Measurements from ENCODE around the gene AGAP1. TPM values are rescaled to one million over a fixed set of nuclear protein-coding genes. Genes with fewer than 3 reads are reported as not detected.

The AGAP1 gene
- polyA plus RNA-seq, 1 donor from 2014 or later = 17.4 TPM

- Histone ChIP-seq H3K9me2 (ENCODE audit: insufficient read depth, low read length) (no peaks in the 10 kb centered on the region), H2AFZ (ENCODE audit: low read depth, low read length) (no peak overlapping the region), H3K9ac (ENCODE audit: low read length) (no peak overlapping the region), H3K27me3 (ENCODE audit: insufficient read depth, low read depth, low read length) (no peaks in the 10 kb centered on the region), H3K36me3 (ENCODE audit: insufficient read depth, low read length) (no peaks in the 10 kb centered on the region), H4K20me1 (ENCODE audit: insufficient read depth) (no peaks in the 10 kb centered on the region), H3K79me2 (replicated peaks; ENCODE audit: insufficient read depth, low read length) (peaks cover 5% of the 10 kb centered on the region), H3K4me3 (ENCODE audit: low read length) (no peak overlapping the region), H3K9me3 (ENCODE audit: low read length) (no peaks in the 10 kb centered on the region), H3K4me2 (ENCODE audit: low read length) (no peak overlapping the region), H3K27ac (ENCODE audit: low read length) (no peak overlapping the region), H3F3A (ENCODE audit: insufficient read depth, low read length, poor library complexity, severe bottlenecking) (no peaks in the 10 kb centered on the region)
- no peak for TF ChIP-seq TAF1 (IDR thresholded peaks at IDR 0.05; ENCODE audit: low read depth)
- no peak for TF ChIP-seq SMC3 (conservative IDR thresholded peaks at IDR 0.05; ENCODE audit: poor library complexity)
- TF ChIP-seq REST (IDR thresholded peaks at IDR 0.05; ENCODE audit: borderline replicate concordance) = no peak
- no peak for TF ChIP-seq MXI1 (conservative IDR thresholded peaks at IDR 0.05; ENCODE audit: poor library complexity, severe bottlenecking)
- TF ChIP-seq RAD21 (conservative IDR thresholded peaks at IDR 0.05) = no peak
- no peak for TF ChIP-seq EP300 (conservative IDR thresholded peaks at IDR 0.05; ENCODE audit: poor library complexity, severe bottlenecking)
- no peak for TF ChIP-seq EZH2 (IDR thresholded peaks at IDR 0.05; ENCODE audit: borderline replicate concordance, insufficient read depth, low read length, poor library complexity, severe bottlenecking)
- no peak for TF ChIP-seq POLR2AphosphoS5 (IDR thresholded peaks at IDR 0.05)
- TF ChIP-seq, protein P1, sequence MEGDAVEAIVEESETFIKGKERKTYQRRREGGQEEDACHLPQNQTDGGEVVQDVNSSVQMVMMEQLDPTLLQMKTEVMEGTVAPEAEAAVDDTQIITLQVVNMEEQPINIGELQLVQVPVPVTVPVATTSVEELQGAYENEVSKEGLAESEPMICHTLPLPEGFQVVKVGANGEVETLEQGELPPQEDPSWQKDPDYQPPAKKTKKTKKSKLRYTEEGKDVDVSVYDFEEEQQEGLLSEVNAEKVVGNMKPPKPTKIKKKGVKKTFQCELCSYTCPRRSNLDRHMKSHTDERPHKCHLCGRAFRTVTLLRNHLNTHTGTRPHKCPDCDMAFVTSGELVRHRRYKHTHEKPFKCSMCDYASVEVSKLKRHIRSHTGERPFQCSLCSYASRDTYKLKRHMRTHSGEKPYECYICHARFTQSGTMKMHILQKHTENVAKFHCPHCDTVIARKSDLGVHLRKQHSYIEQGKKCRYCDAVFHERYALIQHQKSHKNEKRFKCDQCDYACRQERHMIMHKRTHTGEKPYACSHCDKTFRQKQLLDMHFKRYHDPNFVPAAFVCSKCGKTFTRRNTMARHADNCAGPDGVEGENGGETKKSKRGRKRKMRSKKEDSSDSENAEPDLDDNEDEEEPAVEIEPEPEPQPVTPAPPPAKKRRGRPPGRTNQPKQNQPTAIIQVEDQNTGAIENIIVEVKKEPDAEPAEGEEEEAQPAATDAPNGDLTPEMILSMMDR (IDR thresholded peaks at IDR 0.05; ENCODE audit: poor library complexity, severe bottlenecking) = no peak
Measured at GRCh38 chr2:235576337-235576910, 82.6 kb downstream of the AGAP1 start.

DNA sequence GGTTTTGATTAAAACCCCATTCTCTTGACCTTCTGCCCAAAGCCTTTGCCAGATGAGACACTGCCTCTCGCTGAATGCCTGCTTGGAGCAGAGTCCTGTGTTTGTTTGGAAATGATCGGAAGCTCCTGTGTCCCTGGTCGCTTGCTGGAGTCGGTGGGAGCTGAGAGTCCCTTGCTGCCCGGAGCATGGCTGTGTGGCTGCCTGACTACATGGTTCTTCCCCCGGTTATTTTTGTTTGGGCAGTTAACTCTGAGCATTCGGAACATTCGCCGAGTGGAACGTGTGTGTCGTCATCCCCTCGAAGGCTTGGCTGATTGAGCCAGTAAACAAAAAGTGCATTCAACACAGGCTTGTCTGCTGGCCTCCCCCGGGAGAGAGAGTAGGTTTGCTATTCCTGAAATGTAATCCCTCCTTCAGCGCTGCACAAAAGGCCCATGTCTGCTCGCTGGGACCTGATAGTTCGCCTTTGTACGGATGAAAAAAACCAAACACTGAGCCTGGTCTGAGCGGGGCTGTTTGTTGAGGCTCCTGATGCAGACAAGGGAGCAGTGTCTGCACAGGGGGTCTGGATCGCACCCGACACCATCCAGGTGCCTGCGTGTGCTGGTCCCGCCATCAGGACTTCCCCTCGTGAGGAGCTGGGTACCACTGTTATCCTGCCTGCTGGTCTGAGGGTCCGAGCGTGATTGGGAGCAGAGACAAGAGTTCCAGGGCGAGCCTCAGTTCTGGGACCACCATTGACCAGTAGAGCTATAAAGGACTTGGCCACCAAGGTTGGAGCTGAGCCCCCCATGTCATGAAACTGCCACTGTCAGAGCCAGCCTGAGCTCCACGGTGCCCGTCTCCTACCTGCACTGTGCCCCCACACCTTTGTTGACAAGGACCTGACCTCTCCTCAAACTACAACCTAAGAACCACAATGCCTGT lies 83.8 kb downstream of the AGAP1 start:
- H3K79me2 ChIP-seq (replicated peaks; ENCODE audit: insufficient read depth, low read length) = peaks cover 5% of the 10 kb centered on the region
- H3K27me3 ChIP-seq (ENCODE audit: insufficient read depth, low read depth, low read length) = no peaks in the 10 kb centered on the region
- no peaks in the 10 kb centered on the region for H3F3A ChIP-seq (ENCODE audit: insufficient read depth, low read length, poor library complexity, severe bottlenecking)
- H3K27ac ChIP-seq (ENCODE audit: low read length) = no peak overlapping the region
- H3K36me3 ChIP-seq (ENCODE audit: insufficient read depth, low read length) = no peaks in the 10 kb centered on the region
- H4K20me1 ChIP-seq (ENCODE audit: insufficient read depth) = no peaks in the 10 kb centered on the region
- H3K4me3 ChIP-seq (ENCODE audit: low read length) = peak overlapping the region; percentile 9
- no peak overlapping the region for H3K4me2 ChIP-seq (ENCODE audit: low read length)
- no peak overlapping the region for H3K9ac ChIP-seq (ENCODE audit: low read length)
- TF ChIP-seq MXI1 (conservative IDR thresholded peaks at IDR 0.05; ENCODE audit: poor library complexity, severe bottlenecking) (no peak), REST (IDR thresholded peaks at IDR 0.05; ENCODE audit: borderline replicate concordance) (no peak), SMC3 (conservative IDR thresholded peaks at IDR 0.05; ENCODE audit: poor library complexity) (no peak), EP300 (conservative IDR thresholded peaks at IDR 0.05; ENCODE audit: poor library complexity, severe bottlenecking) (no peak)
- no peak overlapping the region for H2AFZ ChIP-seq (ENCODE audit: low read depth, low read length)
- no peaks in the 10 kb centered on the region for H3K9me3 ChIP-seq (ENCODE audit: low read length)
- H3K9me2 ChIP-seq (ENCODE audit: insufficient read depth, low read length) = no peaks in the 10 kb centered on the region

Measured in neural cell (in vitro differentiated cells).